ENCODE results near the gene NAA40. TPM values are rescaled to one million over a fixed set of nuclear protein-coding genes. Genes with fewer than 3 reads are reported as not detected.

Gene NAA40
- total RNA-seq, 2 donors from 2014 or later: 15.4 to 25.5 TPM

DNA sequence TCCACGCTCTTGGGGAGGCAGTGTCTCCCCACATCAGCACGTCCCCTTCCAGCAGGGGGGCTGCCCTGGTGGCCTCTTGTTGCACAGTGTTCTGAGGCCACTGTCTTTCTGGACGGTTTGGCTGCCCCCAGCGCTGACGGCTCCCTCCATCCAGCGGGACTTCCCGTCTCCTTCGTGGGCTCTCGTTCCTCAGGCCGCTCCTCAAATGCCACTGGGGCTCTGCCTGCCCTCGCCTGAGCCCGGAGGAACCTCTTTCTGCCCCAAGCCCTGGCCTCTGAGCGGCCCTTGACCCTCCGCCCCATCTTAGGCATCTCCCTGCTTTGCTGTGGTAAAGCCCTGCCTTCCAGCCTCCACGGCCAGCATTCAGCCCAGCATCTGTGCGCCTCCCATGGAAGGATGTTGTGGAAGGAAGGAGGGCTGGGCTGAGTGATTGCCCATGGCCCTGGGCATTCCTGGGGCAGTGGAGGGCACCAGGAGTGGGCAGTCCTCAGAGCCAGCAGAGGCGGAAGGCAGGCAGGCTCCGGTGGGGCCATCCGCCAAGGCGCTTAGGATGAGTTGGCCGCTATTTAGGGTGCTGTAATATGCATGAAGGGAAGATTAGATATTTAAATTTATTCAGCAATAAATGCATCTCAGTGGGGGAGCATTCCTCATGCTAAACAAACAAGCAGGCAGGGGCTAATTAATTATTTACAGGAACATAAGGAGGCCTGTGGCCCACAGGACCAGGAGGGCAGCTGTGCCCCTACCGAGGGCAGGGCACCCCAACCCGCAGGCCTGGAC lies 65.2 kb downstream of the NAA40 start:
- TF ChIP-seq, protein P1, sequence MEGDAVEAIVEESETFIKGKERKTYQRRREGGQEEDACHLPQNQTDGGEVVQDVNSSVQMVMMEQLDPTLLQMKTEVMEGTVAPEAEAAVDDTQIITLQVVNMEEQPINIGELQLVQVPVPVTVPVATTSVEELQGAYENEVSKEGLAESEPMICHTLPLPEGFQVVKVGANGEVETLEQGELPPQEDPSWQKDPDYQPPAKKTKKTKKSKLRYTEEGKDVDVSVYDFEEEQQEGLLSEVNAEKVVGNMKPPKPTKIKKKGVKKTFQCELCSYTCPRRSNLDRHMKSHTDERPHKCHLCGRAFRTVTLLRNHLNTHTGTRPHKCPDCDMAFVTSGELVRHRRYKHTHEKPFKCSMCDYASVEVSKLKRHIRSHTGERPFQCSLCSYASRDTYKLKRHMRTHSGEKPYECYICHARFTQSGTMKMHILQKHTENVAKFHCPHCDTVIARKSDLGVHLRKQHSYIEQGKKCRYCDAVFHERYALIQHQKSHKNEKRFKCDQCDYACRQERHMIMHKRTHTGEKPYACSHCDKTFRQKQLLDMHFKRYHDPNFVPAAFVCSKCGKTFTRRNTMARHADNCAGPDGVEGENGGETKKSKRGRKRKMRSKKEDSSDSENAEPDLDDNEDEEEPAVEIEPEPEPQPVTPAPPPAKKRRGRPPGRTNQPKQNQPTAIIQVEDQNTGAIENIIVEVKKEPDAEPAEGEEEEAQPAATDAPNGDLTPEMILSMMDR (IDR thresholded peaks at IDR 0.05): no peak
- H3K36me3 ChIP-seq: no peaks in the 10 kb centered on the region
- H3K4me3 ChIP-seq: no peak overlapping the region
- DNase-seq (ENCODE audit: low spot score): no peak
- no peaks in the 10 kb centered on the region for H3K27me3 ChIP-seq
- H3K27ac ChIP-seq: no peak overlapping the region
- H3K4me1 ChIP-seq: peaks cover 0 to 52% of the 10 kb centered on the region in 2 donors
- no peaks in the 10 kb centered on the region for H3K9me3 ChIP-seq

DNA sequence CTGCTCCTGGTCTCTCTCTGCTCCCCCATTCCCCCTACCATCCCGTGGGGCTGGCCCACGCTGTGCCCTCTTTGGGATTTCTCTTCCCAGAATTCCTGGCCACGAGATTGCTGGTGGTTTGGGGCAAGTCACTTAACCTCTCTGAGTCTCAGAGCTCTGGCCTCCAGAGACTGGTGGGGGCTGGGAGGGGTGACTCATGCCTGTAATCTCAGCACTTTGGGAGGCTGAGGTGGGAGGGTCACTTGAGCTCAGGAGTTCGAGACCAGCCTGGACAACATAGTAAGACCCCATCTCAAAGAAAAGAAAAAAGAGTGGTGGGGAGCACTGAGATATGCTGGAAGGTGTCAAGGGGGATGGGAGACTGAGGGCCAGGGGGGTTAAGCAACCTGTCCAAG lies 65.8 kb downstream of the NAA40 start:
- H3K4me1 ChIP-seq: peaks cover 0 to 46% of the 10 kb centered on the region in 2 donors
- H3K27ac ChIP-seq: no peak overlapping the region
- no peak for DNase-seq (ENCODE audit: low spot score)
- no peak overlapping the region for H3K4me3 ChIP-seq
- TF ChIP-seq, protein P1 (IDR thresholded peaks at IDR 0.05): no peak
- no peaks in the 10 kb centered on the region for H3K27me3 ChIP-seq
- H3K36me3 ChIP-seq: no peaks in the 10 kb centered on the region
- no peaks in the 10 kb centered on the region for H3K9me3 ChIP-seq

DNA sequence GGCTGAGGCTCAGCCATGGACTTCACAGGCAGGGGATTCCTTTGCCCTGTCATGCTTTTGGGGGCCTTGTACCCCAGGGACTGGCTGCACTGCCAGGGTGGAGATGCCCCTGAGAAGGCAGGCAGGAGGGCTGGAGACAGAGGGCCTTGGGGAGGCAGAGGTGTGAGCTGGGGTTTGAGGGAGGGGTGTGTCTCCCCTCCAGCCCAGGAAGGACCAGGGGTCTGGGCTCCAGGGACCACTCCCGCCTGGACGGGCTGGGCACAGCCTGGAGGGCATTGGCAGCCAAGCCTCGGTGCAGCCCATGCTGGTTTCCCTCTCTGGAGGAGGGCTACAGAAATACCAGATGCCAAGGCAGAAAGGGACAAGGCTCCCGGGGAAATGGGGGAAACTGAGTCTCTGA lies 66.9 kb downstream of the NAA40 start:
- Histone ChIP-seq H3K9me3 (no peaks in the 10 kb centered on the region), H3K4me1 (peaks cover 0 to 37% of the 10 kb centered on the region in 2 donors), H3K27me3 (no peaks in the 10 kb centered on the region), H3K4me3 (no peak overlapping the region), H3K27ac (no peak overlapping the region), H3K36me3 (no peaks in the 10 kb centered on the region)
- no peak for DNase-seq (ENCODE audit: low spot score)
- TF ChIP-seq, protein P1 (IDR thresholded peaks at IDR 0.05): no peak

DNA sequence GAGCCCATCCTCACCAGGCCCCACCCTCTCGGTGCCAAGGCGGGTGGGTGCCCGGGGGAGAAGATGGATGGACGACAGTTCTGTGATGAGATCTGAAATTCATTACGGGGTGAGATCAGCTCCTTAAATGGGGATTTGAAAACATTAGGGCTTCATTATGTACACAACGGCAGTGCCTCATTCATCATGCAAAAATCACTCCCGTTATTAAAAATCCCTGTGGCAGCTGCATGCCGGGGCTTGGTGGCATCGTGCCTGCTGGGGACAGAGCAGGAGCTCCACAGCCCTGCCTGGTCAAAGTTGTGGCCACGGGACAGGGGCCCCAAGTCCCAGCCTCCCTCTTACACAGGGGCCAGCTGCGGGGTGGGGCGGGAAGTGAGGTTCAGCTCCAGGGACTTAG lies 67.6 kb downstream of the NAA40 start:
- Histone ChIP-seq H3K4me3 (no peak overlapping the region), H3K36me3 (no peaks in the 10 kb centered on the region), H3K27me3 (no peaks in the 10 kb centered on the region), H3K9me3 (no peaks in the 10 kb centered on the region), H3K27ac (no peak overlapping the region), H3K4me1 (peaks cover 0 to 30% of the 10 kb centered on the region in 2 donors)
- TF ChIP-seq, protein P1 (IDR thresholded peaks at IDR 0.05): no peak
- no peak for DNase-seq (ENCODE audit: low spot score)

Other genes starting within 250 kb of the NAA40 start
- 10 to 100 TPM; 12.2 to 18.5 TPM for gene ZFTA, start 170.2 kb upstream of the NAA40 start, total RNA-seq
- 10 to 100 TPM in 1 of 2 donors, 1 to 10 TPM in 1; 7.0 to 12.1 TPM for gene SPINDOC, start 125.5 kb upstream of the NAA40 start, total RNA-seq
- 10 to 100 TPM; 29.3 to 31.5 TPM for gene MARK2, start 99.9 kb upstream of the NAA40 start, total RNA-seq
- 1 to 10 TPM in 1 of 2 donors, under 1 TPM in 1; 0.90 to 1.7 TPM for gene RCOR2, start 21.8 kb upstream of the NAA40 start, total RNA-seq
- 1,000 to 10,000 TPM in 1 of 2 donors, 100 to 1,000 TPM in 1; 830 to 1,057 TPM for gene COX8A, start 35.6 kb downstream of the NAA40 start, total RNA-seq
- gene OTUB1, start 47.4 kb downstream of the NAA40 start, total RNA-seq: 10 to 100 TPM; 55.9 to 57.1 TPM
- 1 to 10 TPM in 1 of 2 donors, under 1 TPM in 1; 0.67 to 1.7 TPM for gene FLRT1, start 96.9 kb downstream of the NAA40 start, total RNA-seq
- gene MACROD1, start 227.1 kb downstream of the NAA40 start, total RNA-seq: 10 to 100 TPM; 50.7 to 59.0 TPM
- gene STIP1, start 247.2 kb downstream of the NAA40 start, total RNA-seq: 100 to 1,000 TPM in 1 of 2 donors, 10 to 100 TPM in 1; 88.9 to 114 TPM